Measurements from ENCODE around the gene FUT7. TPM values are rescaled to one million over a fixed set of nuclear protein-coding genes. Genes with fewer than 3 reads are reported as not detected.

The FUT7 gene
- total and polyA plus RNA-seq, 4 experiments from 2014 or later: 3.4 to 43.8 (median 13.6) TPM

DNA sequence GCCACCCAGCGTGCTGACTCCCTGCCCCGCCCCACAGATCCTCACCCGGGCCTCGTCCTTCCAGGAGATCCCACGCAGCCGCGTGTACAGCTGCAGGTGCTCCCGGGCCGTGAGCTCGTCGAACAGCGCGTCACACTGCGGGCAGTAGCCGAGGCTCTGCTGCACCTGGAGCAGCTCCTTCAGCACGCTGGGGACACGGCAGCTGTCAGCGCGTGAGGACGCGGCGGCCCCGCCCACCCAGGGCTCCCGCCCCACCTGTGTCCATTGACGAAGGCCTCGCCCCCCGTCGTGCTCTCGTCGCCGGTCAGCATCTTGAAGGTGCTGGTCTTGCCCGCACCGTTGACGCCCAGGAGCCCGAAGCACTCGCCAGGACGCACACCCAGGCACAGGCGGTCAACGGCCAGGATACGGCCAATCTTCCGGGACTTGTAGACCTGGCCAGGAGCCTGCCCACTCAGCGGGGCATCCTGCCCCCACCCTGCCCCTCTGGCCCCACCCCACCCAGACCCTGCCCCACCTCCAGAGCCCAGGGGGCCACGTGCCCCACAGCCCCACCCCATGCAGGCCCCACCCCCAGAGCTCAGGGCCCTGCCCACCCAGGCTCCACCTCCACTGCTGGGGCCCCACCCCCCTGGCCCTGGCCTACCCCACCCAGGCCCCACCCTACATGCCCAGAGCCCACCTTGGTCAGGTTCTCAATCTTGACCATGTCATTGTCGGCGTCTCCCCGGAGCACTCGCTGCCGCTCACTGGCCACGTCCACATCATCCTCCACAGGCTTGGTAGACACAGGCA, 21.8 kb downstream of the FUT7 start:
- Mint-ChIP-seq H3K9me3 (no peaks in the 10 kb centered on the region), H3K4me3 (no peak overlapping the region), H3K27me3 (no peaks in the 10 kb centered on the region), H3K36me3 (peaks cover 0 to 8% of the 10 kb centered on the region in 2 donors), H3K27ac (no peak overlapping the region), H3K4me1 (no peaks in the 10 kb centered on the region)
- no peak overlapping the region for H3K4me3 ChIP-seq (ENCODE audit: low read length in 2 of 2)
- H3K9me3 ChIP-seq (ENCODE audit: control insufficient read depth in 1 of 2, low read length in 2 of 2): no peaks in the 10 kb centered on the region
- ChIA-PET CTCF (ENCODE audit: partially characterized antibody) (interaction anchor here (0.6 to 0.7 kb wide), 2 partner anchors 25 to 58 kb away, joined by 3 read pairs; no protein-coding TSS in a partner anchor), POLR2A (ENCODE audit: partially characterized antibody) (no interaction called here)
- intact Hi-C loops (cut with micrococcal nuclease): no loop called here
- H3K27ac ChIP-seq (ENCODE audit: low read depth, low read length): no peak overlapping the region
- no peak for DNase-seq
- H3K27me3 ChIP-seq (ENCODE audit: insufficient read depth, low read length): no peaks in the 10 kb centered on the region
- no peaks in the 10 kb centered on the region for H3K4me1 ChIP-seq (ENCODE audit: insufficient read depth, low read length)
- peaks cover 3% of the 10 kb centered on the region for H3K36me3 ChIP-seq (ENCODE audit: insufficient read depth, low read length)

DNA sequence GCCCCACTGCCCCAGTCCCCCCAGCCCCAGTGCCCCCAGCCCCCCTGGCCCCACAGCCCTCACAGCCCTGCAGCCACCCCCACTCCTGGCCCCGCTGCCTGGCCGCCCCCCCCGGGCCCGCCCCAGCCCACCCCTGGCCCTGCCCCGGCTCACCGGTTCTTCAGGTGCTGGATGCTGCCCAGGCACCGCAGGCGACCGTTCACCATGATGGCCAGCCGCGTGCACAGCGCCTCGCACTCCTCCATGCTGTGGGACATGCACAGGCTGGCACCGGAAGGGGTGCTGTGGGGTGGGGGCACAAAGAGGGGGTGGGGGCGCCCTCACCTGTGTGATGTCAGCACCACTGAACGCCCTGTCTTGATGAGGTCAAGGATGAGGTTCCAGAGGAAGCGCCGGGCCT, 22.7 kb downstream of the FUT7 start:
- H3K4me1 Mint-ChIP-seq: peaks cover 0 to 5% (median 0%) of the 10 kb centered on the region in 4 donors
- no peaks in the 10 kb centered on the region for H3K27me3 Mint-ChIP-seq
- peaks cover 0 to 2% (median 0%) of the 10 kb centered on the region in 8 donors for H3K9me3 Mint-ChIP-seq
- CTCF ChIA-PET (ENCODE audit: partially characterized antibody): no interaction called here
- no peak overlapping the region for H3K27ac Mint-ChIP-seq
- POLR2A ChIA-PET (ENCODE audit: partially characterized antibody): no interaction called here
- intact Hi-C loops (cut with micrococcal nuclease): no loop called here
- Histone ChIP-seq H3K4me1 (ENCODE audit: insufficient read depth, low read length) (no peaks in the 10 kb centered on the region), H3K36me3 (ENCODE audit: insufficient read depth, low read length) (no peaks in the 10 kb centered on the region), H3K4me3 (ENCODE audit: low read length in 2 of 2) (no peak overlapping the region), H3K27me3 (ENCODE audit: insufficient read depth, low read length) (no peaks in the 10 kb centered on the region), H3K27ac (ENCODE audit: low read depth, low read length) (no peak overlapping the region), H3K9me3 (ENCODE audit: control insufficient read depth in 1 of 2, low read length in 2 of 2) (no peaks in the 10 kb centered on the region)
- H3K4me3 Mint-ChIP-seq: no peak overlapping the region
- peaks cover 0 to 7% of the 10 kb centered on the region in 2 donors for H3K36me3 Mint-ChIP-seq
- no peak for DNase-seq

DNA sequence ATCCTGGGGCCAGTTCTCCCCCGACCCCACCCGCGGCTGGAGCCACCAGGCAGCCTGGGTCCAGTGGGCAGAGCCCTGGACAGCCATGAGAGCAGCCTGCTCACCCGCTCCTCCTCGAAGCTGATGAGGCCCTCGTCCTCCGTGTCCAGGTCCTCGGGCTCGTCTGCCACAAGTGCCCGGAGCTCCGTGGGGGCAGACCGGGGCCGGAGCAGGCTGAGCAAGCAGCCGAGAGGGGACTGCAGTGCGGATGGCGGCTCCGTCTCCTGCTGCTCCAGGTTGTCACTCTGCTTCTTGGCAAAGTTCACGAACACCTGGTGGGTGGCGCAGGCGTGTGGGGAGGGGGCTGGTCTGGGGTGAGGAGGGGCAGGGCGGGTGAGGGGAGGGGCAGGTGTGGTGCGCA, 23.6 kb downstream of the FUT7 start:
- Histone ChIP-seq H3K4me1 (ENCODE audit: insufficient read depth, low read length) (no peaks in the 10 kb centered on the region), H3K9me3 (ENCODE audit: control insufficient read depth in 1 of 2, low read length in 2 of 2) (no peaks in the 10 kb centered on the region), H3K27me3 (ENCODE audit: insufficient read depth, low read length) (no peaks in the 10 kb centered on the region), H3K27ac (ENCODE audit: low read depth, low read length) (no peak overlapping the region), H3K4me3 (ENCODE audit: low read length in 2 of 2) (no peak overlapping the region), H3K36me3 (ENCODE audit: insufficient read depth, low read length) (no peaks in the 10 kb centered on the region)
- intact Hi-C loops (cut with micrococcal nuclease): no loop called here
- CTCF ChIA-PET (ENCODE audit: partially characterized antibody): no interaction called here
- Mint-ChIP-seq H3K4me3 (no peak overlapping the region), H3K9me3 (peaks cover 0 to 2% (median 0%) of the 10 kb centered on the region in 8 donors), H3K27me3 (no peaks in the 10 kb centered on the region), H3K4me1 (peaks cover 0 to 5% (median 0%) of the 10 kb centered on the region in 4 donors), H3K27ac (no peak overlapping the region), H3K36me3 (peaks cover 0 to 5% of the 10 kb centered on the region in 2 donors)
- no peak for DNase-seq
- POLR2A ChIA-PET (ENCODE audit: partially characterized antibody): interaction anchor here (1.5 kb wide), 1 partner anchor 27 kb away, joined by 4 read pairs; no protein-coding TSS in a partner anchor

DNA sequence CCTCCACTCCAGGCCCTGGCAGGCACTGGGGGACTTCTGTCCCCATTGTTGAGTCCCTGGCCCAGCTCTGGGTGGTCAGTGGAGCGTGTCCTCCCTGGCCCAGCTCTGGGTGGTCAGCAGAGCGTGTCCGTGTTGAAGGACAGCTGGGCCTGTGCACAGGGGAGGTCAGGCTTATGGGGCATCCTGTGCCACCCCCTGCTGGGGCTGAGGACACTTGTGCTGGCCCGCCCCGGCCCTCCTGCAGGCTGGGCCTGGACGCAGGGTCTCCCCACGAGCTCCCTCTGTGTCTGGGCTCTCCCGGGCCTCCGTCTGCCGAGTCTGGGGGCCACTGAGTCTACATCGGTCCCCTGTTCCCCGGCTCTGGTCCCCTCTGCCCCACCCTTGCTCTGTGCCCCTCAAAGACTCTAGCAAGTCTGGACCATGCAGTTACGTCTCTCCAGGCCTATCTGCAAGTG, 24.0 kb downstream of the FUT7 start:
- no peaks in the 10 kb centered on the region for H3K36me3 ChIP-seq (ENCODE audit: insufficient read depth, low read length)
- no peaks in the 10 kb centered on the region for H3K27me3 Mint-ChIP-seq

DNA sequence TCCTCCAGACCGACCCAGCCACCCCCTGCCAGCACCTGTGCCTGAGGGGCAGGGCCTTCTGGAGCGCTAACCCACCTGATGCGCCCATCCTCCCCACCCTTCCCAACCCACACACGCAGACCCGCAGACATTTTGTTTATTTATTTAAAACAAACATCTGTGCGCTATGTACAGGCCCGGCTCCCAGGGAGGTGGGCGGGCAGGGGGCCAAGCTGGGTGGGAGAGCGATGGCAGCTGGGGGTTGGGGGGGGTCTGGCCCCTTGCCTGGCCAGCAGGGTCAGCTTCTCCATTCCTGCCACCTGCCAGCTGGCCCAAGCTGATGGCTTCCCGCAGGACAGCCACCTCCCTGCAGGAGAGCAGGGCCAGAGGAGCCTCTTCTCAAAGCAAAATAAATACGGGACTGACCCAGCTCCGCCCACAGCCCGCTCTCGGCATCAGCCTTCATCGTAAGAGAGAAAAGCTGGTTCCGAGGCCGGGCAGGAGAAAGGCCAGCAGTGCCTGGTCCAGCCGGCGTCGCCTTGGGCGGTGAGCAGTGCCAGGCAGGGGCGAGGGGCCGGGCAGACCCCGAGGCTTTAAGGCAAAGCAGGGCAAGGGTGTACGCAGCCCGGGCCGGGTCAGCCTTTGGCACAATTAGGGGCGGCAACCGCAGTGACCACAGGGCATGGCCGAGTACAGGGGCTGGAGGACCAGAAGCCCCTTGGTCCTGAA, 24.6 kb downstream of the FUT7 start:
- Histone ChIP-seq H3K9me3 (ENCODE audit: control insufficient read depth in 1 of 2, low read length in 2 of 2) (no peaks in the 10 kb centered on the region), H3K4me3 (ENCODE audit: low read length in 2 of 2) (no peak overlapping the region), H3K4me1 (ENCODE audit: insufficient read depth, low read length) (no peaks in the 10 kb centered on the region), H3K36me3 (ENCODE audit: insufficient read depth, low read length) (no peaks in the 10 kb centered on the region), H3K27ac (ENCODE audit: low read depth, low read length) (no peak overlapping the region), H3K27me3 (ENCODE audit: insufficient read depth, low read length) (no peaks in the 10 kb centered on the region)
- Mint-ChIP-seq H3K9me3 (peaks cover 0 to 2% (median 0%) of the 10 kb centered on the region in 8 donors), H3K27ac (no peak overlapping the region), H3K4me3 (no peak overlapping the region), H3K36me3 (peaks cover 0 to 3% of the 10 kb centered on the region in 2 donors), H3K4me1 (peaks cover 0 to 5% (median 0%) of the 10 kb centered on the region in 4 donors), H3K27me3 (no peaks in the 10 kb centered on the region)
- intact Hi-C loops (cut with micrococcal nuclease): no loop called here
- ChIA-PET CTCF (ENCODE audit: partially characterized antibody) (interaction anchor here (1.1 to 1.4 kb wide), 2 partner anchors 14 to 28 kb away, joined by 3 read pairs; no protein-coding TSS in a partner anchor), POLR2A (ENCODE audit: partially characterized antibody) (interaction anchor here (1.4 to 1.5 kb wide), 2 partner anchors 20 to 28 kb away, joined by 3 to 4 read pairs; no protein-coding TSS in a partner anchor)
- DNase-seq: no peak

More for the DNA sequence above, 24.0 kb downstream of the FUT7 start:
- ChIA-PET CTCF (ENCODE audit: partially characterized antibody) (interaction anchor here (1.1 to 1.4 kb wide), 2 partner anchors 13 to 28 kb away, joined by 3 read pairs; no protein-coding TSS in a partner anchor), POLR2A (ENCODE audit: partially characterized antibody) (interaction anchor here (1.4 to 1.5 kb wide), 2 partner anchors 19 to 27 kb away, joined by 3 to 4 read pairs; no protein-coding TSS in a partner anchor)
- intact Hi-C loops (cut with micrococcal nuclease): no loop called here
- no peak overlapping the region for H3K4me3 ChIP-seq (ENCODE audit: low read length in 2 of 2)
- H3K4me3 Mint-ChIP-seq: no peak overlapping the region
- no peak for DNase-seq
- H3K36me3 Mint-ChIP-seq: peaks cover 0 to 5% of the 10 kb centered on the region in 2 donors
- H3K27ac ChIP-seq (ENCODE audit: low read depth, low read length): no peak overlapping the region
- peaks cover 0 to 5% (median 0%) of the 10 kb centered on the region in 4 donors for H3K4me1 Mint-ChIP-seq
- H3K27ac Mint-ChIP-seq: no peak overlapping the region
- H3K9me3 ChIP-seq (ENCODE audit: control insufficient read depth in 1 of 2, low read length in 2 of 2): no peaks in the 10 kb centered on the region
- no peaks in the 10 kb centered on the region for H3K4me1 ChIP-seq (ENCODE audit: insufficient read depth, low read length)
- H3K27me3 ChIP-seq (ENCODE audit: insufficient read depth, low read length): no peaks in the 10 kb centered on the region
- H3K9me3 Mint-ChIP-seq: peaks cover 0 to 2% (median 0%) of the 10 kb centered on the region in 8 donors

DNA sequence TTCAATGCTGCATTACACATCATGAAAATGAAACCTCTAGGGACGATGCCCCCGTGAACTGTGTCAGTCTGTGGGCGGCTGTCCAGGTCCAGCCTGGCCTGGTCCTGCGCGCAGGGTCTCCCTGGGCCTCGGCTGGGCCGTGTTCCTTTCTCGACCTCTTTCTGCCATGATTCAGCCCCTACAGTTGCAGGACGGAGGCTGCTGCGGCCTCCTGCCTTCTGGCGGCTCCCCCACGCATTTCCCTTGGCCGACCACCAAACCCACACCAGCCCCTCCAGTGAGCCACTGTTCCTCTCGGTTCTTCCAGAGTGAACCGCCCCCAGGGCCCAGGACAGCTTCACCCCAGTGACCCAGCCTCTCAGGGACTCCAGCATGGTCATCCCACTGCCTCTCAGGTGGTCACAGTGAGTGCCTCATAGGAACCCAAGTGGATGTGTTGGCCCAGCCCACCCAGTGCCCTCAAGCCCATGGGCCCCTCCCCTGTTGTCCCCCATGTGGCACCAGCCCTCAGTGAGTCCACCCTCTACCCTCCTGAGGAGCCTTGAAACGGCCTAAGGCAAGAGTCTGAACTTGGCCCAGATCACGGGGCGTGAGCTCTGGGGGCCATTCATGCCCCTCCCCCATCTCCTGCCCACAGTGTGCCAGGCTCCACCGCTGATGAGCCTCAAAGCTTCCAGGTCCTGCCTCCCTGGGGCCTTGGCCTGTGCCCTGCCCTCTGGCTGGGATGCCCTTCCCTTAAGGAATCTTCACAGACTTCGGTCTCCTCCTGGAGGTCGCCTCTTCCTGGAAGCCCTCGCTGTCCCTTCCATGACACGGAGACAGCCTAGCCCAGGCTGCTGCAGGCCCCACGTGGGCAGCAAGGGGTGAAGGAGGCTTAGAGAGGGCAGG, 25.5 kb downstream of the FUT7 start:
- no peaks in the 10 kb centered on the region for H3K27me3 Mint-ChIP-seq
- DNase-seq: no peak
- Histone ChIP-seq H3K27me3 (ENCODE audit: insufficient read depth, low read length) (no peaks in the 10 kb centered on the region), H3K9me3 (ENCODE audit: control insufficient read depth in 1 of 2, low read length in 2 of 2) (no peaks in the 10 kb centered on the region), H3K27ac (ENCODE audit: low read depth, low read length) (no peak overlapping the region), H3K4me3 (ENCODE audit: low read length in 2 of 2) (no peak overlapping the region), H3K4me1 (ENCODE audit: insufficient read depth, low read length) (no peaks in the 10 kb centered on the region), H3K36me3 (ENCODE audit: insufficient read depth, low read length) (no peaks in the 10 kb centered on the region)
- peaks cover 0 to under 1% of the 10 kb centered on the region in 2 donors for H3K36me3 Mint-ChIP-seq
- ChIA-PET CTCF (ENCODE audit: partially characterized antibody) (interaction anchor here (1.1 to 1.4 kb wide), 3 partner anchors 15 to 29 kb away, joined by 3 read pairs; no protein-coding TSS in a partner anchor), POLR2A (ENCODE audit: partially characterized antibody) (interaction anchor here (1.2 to 1.4 kb wide), 3 partner anchors 21 to 28 kb away, joined by 3 to 4 read pairs (median 3); no protein-coding TSS in a partner anchor)
- peak overlapping the region in 2 of 7 donors; percentile 42 to 79 for H3K27ac Mint-ChIP-seq
- H3K9me3 Mint-ChIP-seq: peaks cover 0 to 2% (median 0%) of the 10 kb centered on the region in 8 donors
- intact Hi-C loops (cut with micrococcal nuclease): no loop called here
- peaks cover 0 to 5% (median 0%) of the 10 kb centered on the region in 4 donors for H3K4me1 Mint-ChIP-seq
- H3K4me3 Mint-ChIP-seq: no peak overlapping the region

Measured in CD4-positive, alpha-beta memory T cell (primary cell).